Measurements from ENCODE around the gene DNAH6. TPM values are rescaled to one million over a fixed set of nuclear protein-coding genes. Genes with fewer than 3 reads are reported as not detected.

DNAH6 gene
- total and polyA plus RNA-seq, 11 donors, result 0.05 to 0.75 (median 0.10) TPM; not detected in 2

- ATAC-seq (no peak), DNase-seq (no peak)
- H3K36me3 ChIP-seq, result no peaks in the 10 kb centered on the region
- peaks cover 0 to 25% (median 11%) of the 10 kb centered on the region in 12 donors for H3K9me3 ChIP-seq
- H3K27ac ChIP-seq, result peak overlapping the region in 1 of 12 donors; percentile 27
- H3K4me3 ChIP-seq, result no peak overlapping the region
- 44 to 60% (median 55%) methylated on average over 3 of the region's 3 CpGs for WGBS, 4 donors
- peaks cover 0 to 21% (median 0%) of the 10 kb centered on the region in 12 donors for H3K4me1 ChIP-seq
- no peak for TF ChIP-seq CTCF (IDR thresholded peaks at IDR 0.05)
- no peak for TF ChIP-seq POLR2A (IDR thresholded peaks at IDR 0.05)
- intact Hi-C loops (cut with DNase I), result no loop called here
- H3K27me3 ChIP-seq, result no peaks in the 10 kb centered on the region
Measured at GRCh38 chr2:84840306-84840705, 324.0 kb downstream of the DNAH6 start.

GRCh38 chr2:84841577-84841976 lies 325.3 kb downstream of the DNAH6 start:
- TF ChIP-seq CTCF (IDR thresholded peaks at IDR 0.05) (no peak), POLR2A (IDR thresholded peaks at IDR 0.05) (no peak)
- intact Hi-C loops (cut with DNase I), result no loop called here
- no peak for DNase-seq
- WGBS, 4 donors, result 80 to 90% (median 87%) methylated on average over 6 of the region's 6 CpGs
- H3K4me1 ChIP-seq, result peaks cover 0 to 33% (median 0%) of the 10 kb centered on the region in 12 donors
- no peak overlapping the region for H3K4me3 ChIP-seq
- no peaks in the 10 kb centered on the region for H3K27me3 ChIP-seq
- H3K36me3 ChIP-seq, result no peaks in the 10 kb centered on the region
- no peak overlapping the region for H3K27ac ChIP-seq
- no peak for ATAC-seq
- H3K9me3 ChIP-seq, result peaks cover 0 to 12% (median 0%) of the 10 kb centered on the region in 12 donors

- Histone ChIP-seq H3K27me3 (no peaks in the 10 kb centered on the region), H3K36me3 (no peaks in the 10 kb centered on the region), H3K4me1 (peaks cover 0 to 47% (median 0%) of the 10 kb centered on the region in 12 donors), H3K9me3 (no peaks in the 10 kb centered on the region), H3K27ac (peak overlapping the region in 1 of 12 donors; percentile 95), H3K4me3 (no peak overlapping the region)
- TF ChIP-seq POLR2A (IDR thresholded peaks at IDR 0.05), result no peak
- no peak for TF ChIP-seq CTCF (IDR thresholded peaks at IDR 0.05)
- 87 to 95% (median 89%) methylated on average over 8 of the region's 8 CpGs for WGBS, 4 donors
- intact Hi-C loops (cut with DNase I), result no loop called here
- ATAC-seq (no peak), DNase-seq (no peak)
Measured at GRCh38 chr2:84844141-84844540, 327.8 kb downstream of the DNAH6 start.

GRCh38 chr2:84846041-84846663 lies 329.9 kb downstream of the DNAH6 start:
- TF ChIP-seq CTCF (IDR thresholded peaks at IDR 0.05) (no peak), POLR2A (IDR thresholded peaks at IDR 0.05) (no peak)
- no peak for DNase-seq
- ATAC-seq, result peak in 3 of 4 donors; percentile 29 to 63 (median 48)
- WGBS, 4 donors, result 42 to 54% (median 48%) methylated on average over 5 of the region's 5 CpGs
- H3K27me3 ChIP-seq, result no peaks in the 10 kb centered on the region
- peaks cover 0 to 47% (median 0%) of the 10 kb centered on the region in 12 donors for H3K4me1 ChIP-seq
- H3K27ac ChIP-seq, result peak overlapping the region in 5 of 12 donors; percentile 25 to 95 (median 34)
- no peaks in the 10 kb centered on the region for H3K36me3 ChIP-seq
- intact Hi-C loops (cut with DNase I), result no loop called here
- no peaks in the 10 kb centered on the region for H3K9me3 ChIP-seq
- H3K4me3 ChIP-seq, result no peak overlapping the region

All from heart left ventricle (tissue), 16 donors.